Measurements from ENCODE around the gene EXD3. TPM values are rescaled to one million over a fixed set of nuclear protein-coding genes. Genes with fewer than 3 reads are reported as not detected.

Gene EXD3
- polyA plus RNA-seq, 1 experiment, result 4.0 TPM

DNA sequence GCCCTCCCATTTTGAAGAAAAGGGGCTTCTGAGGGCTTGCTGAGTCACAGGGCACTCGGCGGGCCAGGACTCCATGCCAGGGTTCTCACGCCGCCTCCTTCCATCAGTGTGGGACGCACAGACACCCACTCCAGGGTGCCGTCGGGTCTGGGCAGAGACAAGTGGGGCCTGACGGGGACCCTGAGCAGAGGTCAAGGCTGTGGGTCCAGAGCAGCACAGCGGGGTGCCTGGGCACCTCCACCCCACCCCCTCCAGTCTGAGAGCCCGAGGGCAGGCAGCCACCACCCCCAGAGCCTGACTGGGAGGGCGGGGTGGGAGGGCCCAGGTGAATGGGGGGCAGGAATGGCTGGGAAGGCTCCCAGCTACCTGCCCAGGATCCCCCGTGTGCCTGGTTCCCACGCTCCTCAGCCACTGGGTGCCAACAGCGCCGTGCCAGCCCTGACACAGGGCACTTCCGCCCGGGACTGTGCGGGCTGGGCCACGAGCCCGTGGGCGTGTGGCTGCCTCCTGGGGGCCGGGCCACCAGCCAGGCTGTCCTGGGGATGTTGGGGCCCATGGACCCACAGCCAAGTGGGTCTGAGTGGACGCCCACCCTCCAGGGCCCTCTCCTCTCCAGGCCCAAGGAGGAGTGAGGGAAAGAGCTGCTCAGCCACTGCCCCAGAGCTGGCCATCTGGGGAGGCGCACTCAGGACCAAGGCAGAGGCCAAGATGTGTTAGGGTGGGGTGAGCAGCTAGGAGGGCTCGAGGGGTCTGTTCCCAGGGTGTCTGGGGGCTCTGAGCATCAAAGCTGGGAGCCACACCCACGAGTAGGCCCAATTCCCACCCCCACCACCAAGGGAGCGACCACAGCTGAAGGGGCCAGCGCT is 110.7 kb downstream of the EXD3 start:
- TF ChIP-seq, protein P1, sequence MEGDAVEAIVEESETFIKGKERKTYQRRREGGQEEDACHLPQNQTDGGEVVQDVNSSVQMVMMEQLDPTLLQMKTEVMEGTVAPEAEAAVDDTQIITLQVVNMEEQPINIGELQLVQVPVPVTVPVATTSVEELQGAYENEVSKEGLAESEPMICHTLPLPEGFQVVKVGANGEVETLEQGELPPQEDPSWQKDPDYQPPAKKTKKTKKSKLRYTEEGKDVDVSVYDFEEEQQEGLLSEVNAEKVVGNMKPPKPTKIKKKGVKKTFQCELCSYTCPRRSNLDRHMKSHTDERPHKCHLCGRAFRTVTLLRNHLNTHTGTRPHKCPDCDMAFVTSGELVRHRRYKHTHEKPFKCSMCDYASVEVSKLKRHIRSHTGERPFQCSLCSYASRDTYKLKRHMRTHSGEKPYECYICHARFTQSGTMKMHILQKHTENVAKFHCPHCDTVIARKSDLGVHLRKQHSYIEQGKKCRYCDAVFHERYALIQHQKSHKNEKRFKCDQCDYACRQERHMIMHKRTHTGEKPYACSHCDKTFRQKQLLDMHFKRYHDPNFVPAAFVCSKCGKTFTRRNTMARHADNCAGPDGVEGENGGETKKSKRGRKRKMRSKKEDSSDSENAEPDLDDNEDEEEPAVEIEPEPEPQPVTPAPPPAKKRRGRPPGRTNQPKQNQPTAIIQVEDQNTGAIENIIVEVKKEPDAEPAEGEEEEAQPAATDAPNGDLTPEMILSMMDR (IDR thresholded peaks at IDR 0.05; ENCODE audit: low read depth, low read length), result no peak
- H3K9me3 ChIP-seq (ENCODE audit: control insufficient read depth, insufficient read depth, low read length), result no peaks in the 10 kb centered on the region; the same call in 1 of the 2 replicates
- H3K27ac ChIP-seq (ENCODE audit: low read depth, low read length), result no peak overlapping the region
- H3K4me3 ChIP-seq (ENCODE audit: low read depth, low read length), result no peak overlapping the region
- ChIA-PET POLR2A (no interaction called here), CTCF (interaction anchor here (0.5 kb wide), 1 partner anchor 10 kb away, joined by 3 read pairs; the partner anchor contains the start of gene NRARP)
- DNase-seq (ENCODE audit: low read depth, low spot score), result no peak
- peaks cover 2% of the 10 kb centered on the region for H3K27me3 ChIP-seq (ENCODE audit: control insufficient read depth, insufficient read depth, low read length)

DNA sequence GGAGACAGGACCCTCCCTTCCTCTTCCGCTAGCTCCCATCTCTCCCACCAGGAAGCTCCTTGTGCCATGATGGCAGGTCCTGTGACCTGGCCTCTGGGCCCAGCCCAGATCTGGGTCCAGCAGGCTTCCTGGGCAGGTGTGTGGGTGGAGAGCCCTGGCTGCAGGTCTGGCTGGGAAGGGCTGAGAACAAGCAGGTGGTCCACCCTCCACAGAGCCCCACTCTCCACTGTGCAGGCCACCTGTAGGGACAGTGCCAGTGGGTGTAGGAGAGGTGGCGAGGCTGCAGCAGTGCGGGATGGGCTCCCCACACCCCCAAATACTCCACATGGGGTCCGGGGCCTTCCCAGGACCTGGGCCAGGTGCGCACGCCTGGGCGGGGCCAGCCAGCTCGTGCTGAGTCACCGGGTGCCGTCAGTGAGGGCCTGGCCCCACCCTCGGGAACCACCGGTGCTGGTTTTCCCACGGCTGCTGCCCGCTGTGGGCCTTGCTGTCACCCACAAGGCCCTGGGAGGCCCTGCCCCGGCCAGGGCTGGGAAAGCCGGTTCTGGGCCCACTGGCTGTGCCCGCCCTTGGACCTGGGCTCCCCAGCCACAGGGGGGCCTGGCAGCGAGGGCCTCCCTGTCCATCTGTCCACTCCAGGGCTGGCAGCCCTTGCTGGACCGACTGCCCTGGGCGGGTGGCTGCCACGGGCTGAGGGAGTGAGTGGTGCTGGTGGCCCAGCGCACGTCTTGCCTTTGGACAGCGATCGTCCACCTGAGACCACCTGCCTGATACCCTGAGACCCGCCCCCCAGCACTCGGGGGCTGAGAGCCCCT is 111.6 kb downstream of the EXD3 start:
- Histone ChIP-seq H3K4me3 (ENCODE audit: low read depth, low read length) (no peak overlapping the region), H3K27ac (ENCODE audit: low read depth, low read length) (no peak overlapping the region), H3K9me3 (ENCODE audit: control insufficient read depth, insufficient read depth, low read length) (no peaks in the 10 kb centered on the region; the same call in 1 of the 2 replicates), H3K27me3 (ENCODE audit: control insufficient read depth, insufficient read depth, low read length) (peaks cover 4% of the 10 kb centered on the region)
- ChIA-PET POLR2A (no interaction called here), CTCF (no interaction called here)
- no peak for DNase-seq (ENCODE audit: low read depth, low spot score)
- TF ChIP-seq, protein P1 (IDR thresholded peaks at IDR 0.05; ENCODE audit: low read depth, low read length), result no peak

DNA sequence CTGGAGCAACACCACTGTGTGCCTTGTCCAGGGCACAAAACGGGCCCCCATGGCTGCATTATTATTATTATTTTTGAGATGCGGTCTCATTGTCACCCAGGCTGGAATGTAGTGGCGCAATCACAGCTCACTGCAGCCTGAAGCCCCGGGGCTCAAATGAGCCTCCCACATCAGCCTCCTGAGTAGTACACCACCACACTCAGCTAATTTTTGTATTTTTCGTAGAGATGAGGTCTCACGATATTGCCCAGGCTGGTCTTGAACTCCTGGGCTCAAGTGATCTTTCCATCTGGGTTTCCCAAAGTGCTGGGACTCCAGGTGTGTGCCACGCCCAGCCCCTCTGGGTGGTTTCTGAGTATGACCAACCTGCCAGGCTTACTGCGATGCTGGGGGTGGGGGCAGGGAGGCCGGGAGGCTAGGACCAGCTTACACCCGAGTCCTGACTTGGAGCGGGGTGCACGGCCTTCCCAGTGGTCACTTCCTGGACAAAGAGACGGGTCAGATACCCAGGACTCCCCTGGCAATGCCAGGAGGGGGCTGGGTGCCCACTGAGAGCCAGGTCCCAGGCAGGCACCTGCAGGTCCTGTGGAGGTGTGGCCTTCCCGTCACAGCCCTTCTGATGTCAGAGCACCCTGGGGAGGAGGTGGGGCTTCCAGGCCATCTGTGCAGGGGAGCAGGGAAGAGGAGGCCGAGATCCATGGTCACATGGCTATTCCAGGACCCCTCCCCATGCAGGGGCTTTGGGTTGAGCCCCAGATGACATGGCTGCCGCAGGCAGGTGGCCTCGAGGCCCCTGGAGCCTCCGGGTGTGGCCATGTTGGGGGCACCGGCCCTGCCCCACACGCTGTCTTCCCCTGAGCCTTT is 112.5 kb downstream of the EXD3 start:
- no peak for DNase-seq (ENCODE audit: low read depth, low spot score)
- ChIA-PET CTCF (interaction anchor here (0.6 kb wide), 1 partner anchor 24 kb away, joined by 4 read pairs; no protein-coding TSS in a partner anchor), POLR2A (no interaction called here)
- Histone ChIP-seq H3K27me3 (ENCODE audit: control insufficient read depth, insufficient read depth, low read length) (peaks cover 4% of the 10 kb centered on the region), H3K9me3 (ENCODE audit: control insufficient read depth, insufficient read depth, low read length) (no peaks in the 10 kb centered on the region; the same call in 1 of the 2 replicates), H3K27ac (ENCODE audit: low read depth, low read length) (no peak overlapping the region), H3K4me3 (ENCODE audit: low read depth, low read length) (no peak overlapping the region)
- TF ChIP-seq, protein P1 (IDR thresholded peaks at IDR 0.05; ENCODE audit: low read depth, low read length), result no peak

DNA sequence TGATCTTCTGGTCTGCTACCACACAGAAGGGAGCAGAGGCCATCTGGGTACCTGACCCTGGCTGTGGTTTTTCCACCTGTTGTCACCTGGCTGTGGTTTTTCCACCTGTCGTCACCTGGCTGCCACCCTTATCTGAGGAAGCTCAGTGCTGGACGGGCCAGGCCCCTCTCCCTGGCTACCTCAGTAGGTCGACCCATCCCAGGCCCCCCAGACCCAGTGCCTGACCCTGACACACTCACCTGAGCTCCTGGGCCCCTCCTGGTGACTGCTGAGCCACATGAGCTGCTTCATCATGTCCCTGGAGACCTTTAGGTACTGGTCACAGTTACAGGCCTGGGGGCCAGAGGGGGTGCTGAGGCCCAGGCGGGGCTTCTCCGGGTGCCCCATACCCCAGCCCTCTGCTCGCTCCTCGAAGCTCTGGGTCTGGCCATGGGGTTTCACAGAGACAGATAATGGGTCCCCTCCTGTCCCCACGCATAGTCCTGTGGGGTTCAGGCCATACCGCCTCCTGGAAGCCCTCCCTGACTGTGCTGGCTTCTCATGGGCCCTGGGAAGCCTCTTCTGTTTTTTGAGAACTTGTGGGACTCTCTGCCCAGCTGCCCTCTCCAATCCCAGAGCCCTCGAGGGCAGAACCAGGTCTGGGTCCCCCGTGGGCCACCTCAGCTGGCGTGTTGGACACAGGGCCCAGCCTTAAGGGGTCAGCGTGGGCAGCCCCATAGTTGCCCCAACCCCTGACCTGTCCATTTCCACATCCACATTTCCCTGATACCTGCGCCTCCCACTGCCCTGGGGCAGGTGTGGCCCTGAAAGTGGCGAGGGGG is 113.4 kb downstream of the EXD3 start:
- Histone ChIP-seq H3K27ac (ENCODE audit: low read depth, low read length) (no peak overlapping the region), H3K27me3 (ENCODE audit: control insufficient read depth, insufficient read depth, low read length) (peaks cover 4% of the 10 kb centered on the region), H3K4me3 (ENCODE audit: low read depth, low read length) (no peak overlapping the region), H3K9me3 (ENCODE audit: control insufficient read depth, insufficient read depth, low read length) (no peaks in the 10 kb centered on the region; the same call in 1 of the 2 replicates)
- CTCF ChIA-PET, result interaction anchor here (0.6 kb wide), 1 partner anchor 23 kb away, joined by 4 read pairs; no protein-coding TSS in a partner anchor
- POLR2A ChIA-PET, result no interaction called here
- no peak for DNase-seq (ENCODE audit: low read depth, low spot score)
- TF ChIP-seq, protein P1 (IDR thresholded peaks at IDR 0.05; ENCODE audit: low read depth, low read length), result no peak
